Heart left ventricle (tissue), 13 donors: ENCODE results near the gene CYB5R2.

ENCODE experiments used
- POLR2A ChIP-seq, 2 donors: fragments of 450-650 bp; IDR thresholded peaks; one replicate each; pipeline ENCODE4 v1.6.1; 2017; ENCODE audit warnings: antibody characterized with exemption in 2 of 2, mild to moderate bottlenecking in 2 of 2, moderate library complexity in 2 of 2
- TF ChIP-seq, protein P1 (sequence below), 12 donors: fragments of 200-600 bp; sonication (generic) in 4 of 12; IDR thresholded peaks; one replicate each; pipeline versions ENCODE4 v1.5.0 to v1.8.0; 2018 to 2022; ENCODE audit warnings: antibody characterized with exemption in 12 of 12, mild to moderate bottlenecking in 5 of 12
- donor health status: ischemic (EF 13 %, LVEDD 7.1; RV severe dilation, severe dysfunction).
- donor health status: DM: no; HTN: yes; CAD: no.
- donor health status: DM: no; HTN: no; CAD: no.
- donor health status: ischemic (EF 25% LVEDD 6.9; RV normal size, moderate dysfunction).
- donor health status: ischemic (EF 25% LVEDD 5.7; RV mildly dilated, moderate dysfunction).
- donor health status: ischemic (EF 35%, LVEDD 5.7; RV mildly dilated, moderate dysfunction).
- donor health status: nonischemic (EF 11% LVEDD 7.7; RV severe dilation, severe dysfunction).
- donor health status: DM: yes; HTN: yes; CAD: no.
- donor health status: PGD.
- donor health status: ischemic (EF 29% LVEDD 5.4; RV normal size, mild dysfunction).
- donor health status: nonischemic (EF 23%, LVEDD 6.1; RV moderate dilation, normal function).

DNA sequence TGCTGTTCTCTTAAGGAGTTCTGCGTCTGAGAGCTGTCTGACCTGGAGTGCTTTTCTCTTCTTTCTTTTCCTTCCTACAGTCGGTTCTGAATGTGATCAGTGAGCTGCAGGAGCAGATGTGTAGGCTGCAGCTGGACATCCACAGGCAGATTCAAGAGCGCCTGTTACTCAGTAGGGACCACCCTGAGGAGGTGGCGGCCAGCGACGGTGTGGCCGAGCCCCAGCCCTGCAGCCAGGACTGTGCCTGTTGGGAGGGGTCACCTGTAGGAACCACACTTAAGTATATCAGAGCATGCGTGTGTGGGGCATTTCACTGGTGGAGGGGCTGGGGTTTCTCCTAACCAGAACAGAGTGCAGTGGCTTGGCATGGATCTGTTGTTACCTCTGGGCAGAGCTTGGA is 56.3 kb downstream of the CYB5R2 start:
- TF ChIP-seq, protein P1, sequence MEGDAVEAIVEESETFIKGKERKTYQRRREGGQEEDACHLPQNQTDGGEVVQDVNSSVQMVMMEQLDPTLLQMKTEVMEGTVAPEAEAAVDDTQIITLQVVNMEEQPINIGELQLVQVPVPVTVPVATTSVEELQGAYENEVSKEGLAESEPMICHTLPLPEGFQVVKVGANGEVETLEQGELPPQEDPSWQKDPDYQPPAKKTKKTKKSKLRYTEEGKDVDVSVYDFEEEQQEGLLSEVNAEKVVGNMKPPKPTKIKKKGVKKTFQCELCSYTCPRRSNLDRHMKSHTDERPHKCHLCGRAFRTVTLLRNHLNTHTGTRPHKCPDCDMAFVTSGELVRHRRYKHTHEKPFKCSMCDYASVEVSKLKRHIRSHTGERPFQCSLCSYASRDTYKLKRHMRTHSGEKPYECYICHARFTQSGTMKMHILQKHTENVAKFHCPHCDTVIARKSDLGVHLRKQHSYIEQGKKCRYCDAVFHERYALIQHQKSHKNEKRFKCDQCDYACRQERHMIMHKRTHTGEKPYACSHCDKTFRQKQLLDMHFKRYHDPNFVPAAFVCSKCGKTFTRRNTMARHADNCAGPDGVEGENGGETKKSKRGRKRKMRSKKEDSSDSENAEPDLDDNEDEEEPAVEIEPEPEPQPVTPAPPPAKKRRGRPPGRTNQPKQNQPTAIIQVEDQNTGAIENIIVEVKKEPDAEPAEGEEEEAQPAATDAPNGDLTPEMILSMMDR (IDR thresholded peaks at IDR 0.05): no peak
- no peak for TF ChIP-seq POLR2A (IDR thresholded peaks at IDR 0.05)
